ENCODE measurements around the gene ENDOD1.

Gene ENDOD1

GRCh38 chr11:95147364-95147905, 57.8 kb downstream of the ENDOD1 start:
- Histone ChIP-seq H3K9me3 (replicated peaks; ENCODE audit: insufficient read depth, low read length) (no peaks in the 10 kb centered on the region), H2AFZ (ENCODE audit: low read length) (peak overlapping the region; percentile 39; the same call in 1 of the 2 replicates), H3F3A (ENCODE audit: insufficient read depth, low read length) (peaks cover 34% of the 10 kb centered on the region), H3K4me3 (ENCODE audit: low read length) (no peak overlapping the region), H3K9me2 (replicated peaks; ENCODE audit: insufficient read depth, low read length) (no peaks in the 10 kb centered on the region), H4K20me1 (ENCODE audit: insufficient read depth, low read length) (no peaks in the 10 kb centered on the region), H3K27ac (ENCODE audit: low read length) (peak overlapping the region; percentile 24; the same call in 1 of the 2 replicates), H3K79me2 (ENCODE audit: low read length) (no peaks in the 10 kb centered on the region), H3K4me2 (ENCODE audit: low read depth, low read length) (peak overlapping the region; percentile 39; the same call in 1 of the 2 replicates), H3K27me3 (replicated peaks; ENCODE audit: insufficient read depth, low read length) (no peaks in the 10 kb centered on the region), H3K36me3 (replicated peaks; ENCODE audit: insufficient read depth, low read length) (no peaks in the 10 kb centered on the region), H3K4me1 (ENCODE audit: low read length) (peaks cover 44% of the 10 kb centered on the region), H3K9ac (ENCODE audit: low read length) (no peak overlapping the region)
- DNase-seq: peak; percentile 62
- TF ChIP-seq EZH2phosphoT487 (IDR thresholded peaks at IDR 0.05; ENCODE audit: low read length): no peak
- TF ChIP-seq EZH2 (optimal IDR thresholded peaks at IDR 0.05; ENCODE audit: low read depth, low read length): no peak
- no peak for TF ChIP-seq CTCF (IDR thresholded peaks at IDR 0.05; ENCODE audit: low read length)

DNA sequence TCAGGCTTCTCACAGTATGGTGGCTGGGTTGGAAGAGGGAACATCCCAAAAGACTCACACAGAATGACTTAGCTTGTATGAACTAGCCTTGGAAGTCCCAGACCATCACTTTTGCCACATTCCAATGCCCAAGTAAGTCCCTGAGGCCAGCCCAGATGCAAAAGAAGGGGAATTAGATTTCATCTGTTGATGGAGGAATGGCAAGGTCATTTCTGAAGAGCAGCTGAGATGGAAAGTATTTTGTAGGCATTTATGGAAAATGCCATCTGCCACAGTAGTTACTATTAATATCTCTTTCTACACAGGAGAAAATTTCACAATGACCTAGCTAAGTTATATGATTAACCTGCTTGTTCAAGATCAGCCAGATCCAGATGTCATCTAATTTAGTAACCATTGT, 58.8 kb downstream of the ENDOD1 start:
- Histone ChIP-seq H3K9me3 (replicated peaks; ENCODE audit: insufficient read depth, low read length) (no peaks in the 10 kb centered on the region), H3K4me3 (ENCODE audit: low read length) (no peak overlapping the region), H3K79me2 (ENCODE audit: low read length) (no peaks in the 10 kb centered on the region), H3K4me2 (ENCODE audit: low read depth, low read length) (no peak overlapping the region), H4K20me1 (ENCODE audit: insufficient read depth, low read length) (no peaks in the 10 kb centered on the region), H2AFZ (ENCODE audit: low read length) (no peak overlapping the region), H3F3A (ENCODE audit: insufficient read depth, low read length) (peaks cover 34% of the 10 kb centered on the region), H3K9ac (ENCODE audit: low read length) (no peak overlapping the region), H3K27me3 (replicated peaks; ENCODE audit: insufficient read depth, low read length) (no peaks in the 10 kb centered on the region), H3K9me2 (replicated peaks; ENCODE audit: insufficient read depth, low read length) (no peaks in the 10 kb centered on the region), H3K36me3 (replicated peaks; ENCODE audit: insufficient read depth, low read length) (no peaks in the 10 kb centered on the region), H3K27ac (ENCODE audit: low read length) (no peak overlapping the region), H3K4me1 (ENCODE audit: low read length) (peaks cover 49% of the 10 kb centered on the region)
- TF ChIP-seq EZH2phosphoT487 (IDR thresholded peaks at IDR 0.05; ENCODE audit: low read length) (no peak), EZH2 (optimal IDR thresholded peaks at IDR 0.05; ENCODE audit: low read depth, low read length) (no peak), CTCF (IDR thresholded peaks at IDR 0.05; ENCODE audit: low read length) (no peak)
- DNase-seq: no peak

- no peak overlapping the region for H2AFZ ChIP-seq (ENCODE audit: low read length)
- H3K9me2 ChIP-seq (replicated peaks; ENCODE audit: insufficient read depth, low read length): no peaks in the 10 kb centered on the region
- H3K79me2 ChIP-seq (ENCODE audit: low read length): no peaks in the 10 kb centered on the region
- no peaks in the 10 kb centered on the region for H3K36me3 ChIP-seq (replicated peaks; ENCODE audit: insufficient read depth, low read length)
- H3K9me3 ChIP-seq (replicated peaks; ENCODE audit: insufficient read depth, low read length): no peaks in the 10 kb centered on the region
- H3K27me3 ChIP-seq (replicated peaks; ENCODE audit: insufficient read depth, low read length): no peaks in the 10 kb centered on the region
- H3F3A ChIP-seq (ENCODE audit: insufficient read depth, low read length): peaks cover 34% of the 10 kb centered on the region
- H3K27ac ChIP-seq (ENCODE audit: low read length): no peak overlapping the region
- no peak overlapping the region for H3K4me3 ChIP-seq (ENCODE audit: low read length)
- no peaks in the 10 kb centered on the region for H4K20me1 ChIP-seq (ENCODE audit: insufficient read depth, low read length)
- TF ChIP-seq EZH2 (optimal IDR thresholded peaks at IDR 0.05; ENCODE audit: low read depth, low read length): no peak
- no peak for TF ChIP-seq EZH2phosphoT487 (IDR thresholded peaks at IDR 0.05; ENCODE audit: low read length)
- TF ChIP-seq CTCF (IDR thresholded peaks at IDR 0.05; ENCODE audit: low read length): no peak
- DNase-seq: no peak
- no peak overlapping the region for H3K9ac ChIP-seq (ENCODE audit: low read length)
- H3K4me2 ChIP-seq (ENCODE audit: low read depth, low read length): no peak overlapping the region
- peaks cover 49% of the 10 kb centered on the region for H3K4me1 ChIP-seq (ENCODE audit: low read length)
Measured at GRCh38 chr11:95148938-95149337, 59.3 kb downstream of the ENDOD1 start.

All from MM.1S (cell line).